Thyroid gland (tissue), 4 donors: ENCODE results near the gene H1-8. TPM values are rescaled to one million over a fixed set of nuclear protein-coding genes. Genes with fewer than 3 reads are reported as not detected.
A peak's percentile ranks its signal among the peaks of the same experiment; 100 is the strongest.

Experiments used
- DNase-seq, 2 donors: peaks; one replicate each; pipeline ENCODE4 v3.0.0-alpha.2; 2019
- H3K27ac ChIP-seq, 3 donors: fragments of 200-600 bp; sonication (generic); 1 replicate in 2 of 3; 2 replicates in 1 of 3; pipeline ENCODE4 v1.5.1; 2016 to 2019; ENCODE audit warnings: mild to moderate bottlenecking in 1 of 3, moderate library complexity in 1 of 3
- H3K27me3 ChIP-seq: fragments of 200-600 bp; sonication (generic); one replicate; pipeline ENCODE4 v1.5.1; 2019
- H3K36me3 ChIP-seq, 2 donors: fragments of 200-600 bp; sonication (generic); one replicate each; pipeline ENCODE4 v1.5.1; 2016 to 2019
- H3K4me1 ChIP-seq, 2 donors: fragments of 200-600 bp; sonication (generic); one replicate each; pipeline ENCODE4 v1.5.1; 2017 to 2019
- H3K4me3 ChIP-seq, 3 donors: fragments of 200-600 bp; sonication (generic); replicated peaks in 1 of 3; 1 replicate in 2 of 3; 2 replicates in 1 of 3; pipeline ENCODE4 v1.5.1; 2016; ENCODE audit warnings: mild to moderate bottlenecking in 1 of 3
- H3K9me3 ChIP-seq: fragments of 200-600 bp; sonication (generic); one replicate; pipeline ENCODE4 v1.5.1; 2017
- CTCF ChIP-seq, 6 experiments: fragments of 200-600 bp in 3 of 6; fragments of 450-650 bp in 3 of 6; sonication (generic) in 3 of 6; IDR thresholded peaks; one replicate each; pipeline ENCODE4 v1.5.1; 2016 to 2019; ENCODE audit warnings: antibody characterized with exemption in 6 of 6, mild to moderate bottlenecking in 2 of 6, inconsistent platforms in 1 of 6, moderate library complexity in 1 of 6
- POLR2A ChIP-seq, 2 donors: fragments of 450-650 bp; IDR thresholded peaks; one replicate each; pipeline ENCODE4 v1.6.1; 2017; ENCODE audit warnings: antibody characterized with exemption in 2 of 2, mild to moderate bottlenecking in 2 of 2, moderate library complexity in 1 of 2
- WGBS, 2 donors: methylation state at CpG; one replicate each; pipeline ENCODE4 v1.1.5; 2017; 5-methylcytosine and 5-hydroxymethylcytosine counted together
- intact Hi-C: fragments of 100-400 bp; cut with DNase I; formaldehyde crosslinking; loops from one replicate; pipeline ENCODE4 v1.15.1; 2023
- small RNA-seq: library from RNA; depleted of rRNA; stranded (forward); fragments of <200 nt; gene quantifications from one replicate; pipeline ENCODE3, GENCODE V24; 2016
- total RNA-seq, 4 donors: library from RNA; depleted of rRNA; stranded (reverse); fragments of >200 nt; gene quantifications; one replicate each; pipeline ENCODE4 v1.2.3, GENCODE V29; 2016

The H1-8 gene
- total RNA-seq, 4 donors from 2014 or later: not detected

DNA sequence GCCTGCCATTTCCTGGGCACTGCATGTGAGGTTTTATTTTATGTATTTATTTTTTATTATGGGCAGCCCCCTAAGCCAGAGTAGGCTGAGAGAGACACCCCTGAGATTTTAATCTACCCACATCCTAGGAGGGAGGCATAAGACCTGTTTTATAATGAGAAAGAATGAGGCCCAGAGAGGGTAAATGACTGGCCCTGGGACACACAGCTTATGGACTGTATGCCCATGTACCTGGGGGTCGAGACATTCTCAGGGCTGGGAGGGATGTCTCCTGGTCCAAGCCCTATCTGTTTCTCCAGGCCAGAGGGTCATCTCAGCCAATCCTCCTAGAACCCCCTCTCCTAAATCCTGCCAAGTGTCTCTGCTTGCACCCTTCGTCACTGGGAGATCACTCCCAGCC lies 57.4 kb downstream of the H1-8 start:
- peaks cover 29 to 72% of the 10 kb centered on the region in 2 donors for H3K4me1 ChIP-seq
- peak overlapping the region in 2 of 3 donors; percentile 75 to 92 for H3K27ac ChIP-seq
- no peak for TF ChIP-seq POLR2A (IDR thresholded peaks at IDR 0.05)
- no peak for TF ChIP-seq CTCF (IDR thresholded peaks at IDR 0.05)
- no peaks in the 10 kb centered on the region for H3K27me3 ChIP-seq
- H3K4me3 ChIP-seq: no peak overlapping the region
- intact Hi-C loops: no loop called here
- no peaks in the 10 kb centered on the region for H3K9me3 ChIP-seq
- WGBS, 2 donors: 79 to 83% methylated on average over 2 of the region's 2 CpGs
- no peak for DNase-seq
- no peaks in the 10 kb centered on the region for H3K36me3 ChIP-seq

Small RNAs within 50 kb of the gene (small RNA-seq; reads per million reads assigned to genes)
- gene RN7SL752P: not detected

Other genes starting within 250 kb of the H1-8 start
- gene EFCAB12, start 114.5 kb upstream of the H1-8 start, total RNA-seq: 1 to 10 TPM in 1 of 4 donors, under 1 TPM in 3; 0.67 to 1.2 (median 0.74) TPM
- 10 to 100 TPM; 22.9 to 35.2 (median 28.6) TPM for gene MBD4, start 103.2 kb upstream of the H1-8 start, total RNA-seq
- 10 to 100 TPM; 40.7 to 67.9 (median 46.7) TPM for gene IFT122, start 103.0 kb upstream of the H1-8 start, total RNA-seq
- not detected for gene RHO, start 14.5 kb upstream of the H1-8 start, total RNA-seq
- 10 to 100 TPM; 50.7 to 69.8 (median 60.8) TPM for gene PLXND1, start 63.5 kb downstream of the H1-8 start, total RNA-seq